ENCODE measurements around the gene PTPRG.
A peak's percentile ranks its signal among the peaks of the same experiment; 100 is the strongest.

PTPRG gene

DNA sequence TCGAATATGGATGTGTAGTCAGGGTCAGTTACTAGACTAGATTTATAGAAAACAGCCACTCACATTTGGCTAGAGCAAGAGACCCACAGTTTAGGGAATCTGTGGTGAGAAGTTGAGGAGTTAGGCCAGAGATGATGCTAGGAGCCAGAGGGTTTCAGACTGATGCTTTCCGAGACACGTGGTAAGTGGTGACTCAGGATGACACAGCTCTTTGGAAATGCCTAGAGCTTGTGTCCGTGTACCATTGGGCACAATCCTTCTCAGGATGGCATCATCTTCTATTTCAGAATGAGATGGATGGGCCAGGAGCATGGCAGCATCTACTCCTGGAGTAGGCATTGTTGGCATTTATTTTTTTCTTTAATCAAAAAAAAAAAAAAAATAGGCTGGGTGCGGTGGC, 28.5 kb downstream of the PTPRG start:
- TF ChIP-seq CTCF (IDR thresholded peaks at IDR 0.05) = no peak
- no peak for DNase-seq (ENCODE audit: low spot score)
- H3K27ac ChIP-seq = no peak overlapping the region
- H3K4me3 ChIP-seq = no peak overlapping the region

GRCh38 chr3:61591300-61591699, 29.9 kb downstream of the PTPRG start:
- TF ChIP-seq CTCF (IDR thresholded peaks at IDR 0.05) = no peak
- no peak for DNase-seq (ENCODE audit: low spot score)
- no peak overlapping the region for H3K4me3 ChIP-seq
- H3K27ac ChIP-seq = no peak overlapping the region

DNA sequence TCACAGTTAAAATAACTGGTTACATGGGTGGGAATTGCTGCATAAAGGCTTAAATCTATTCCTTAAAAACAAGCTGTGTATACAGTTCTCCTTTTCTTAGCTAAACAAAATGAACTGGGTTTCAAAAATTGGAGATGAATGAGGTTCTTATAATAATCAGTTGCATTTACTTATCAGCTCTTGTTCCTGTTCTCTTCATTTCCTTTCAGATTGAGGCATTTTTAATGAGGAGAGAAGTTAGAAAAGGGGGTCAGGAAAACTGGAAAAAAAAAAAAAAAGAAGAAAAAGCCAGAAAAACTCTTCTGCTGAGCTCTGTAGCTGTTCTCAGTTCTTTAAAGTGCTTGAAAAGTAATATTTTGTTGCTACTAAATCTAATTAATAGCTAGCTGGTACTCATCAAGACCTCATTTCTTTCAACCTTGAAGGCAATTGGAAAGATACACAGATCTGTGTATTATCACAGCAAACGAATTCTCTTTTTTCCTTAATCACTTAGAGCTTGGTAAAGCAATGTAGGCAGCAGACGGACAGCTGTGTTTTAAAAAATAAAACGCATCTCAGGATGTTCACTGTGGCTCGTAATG, 32.2 kb downstream of the PTPRG start:
- H3K4me3 ChIP-seq = no peak overlapping the region
- no peak for DNase-seq (ENCODE audit: low spot score)
- peak overlapping the region in 1 of 2 donors; percentile 9 for H3K27ac ChIP-seq
- TF ChIP-seq CTCF (IDR thresholded peaks at IDR 0.05) = no peak

DNA sequence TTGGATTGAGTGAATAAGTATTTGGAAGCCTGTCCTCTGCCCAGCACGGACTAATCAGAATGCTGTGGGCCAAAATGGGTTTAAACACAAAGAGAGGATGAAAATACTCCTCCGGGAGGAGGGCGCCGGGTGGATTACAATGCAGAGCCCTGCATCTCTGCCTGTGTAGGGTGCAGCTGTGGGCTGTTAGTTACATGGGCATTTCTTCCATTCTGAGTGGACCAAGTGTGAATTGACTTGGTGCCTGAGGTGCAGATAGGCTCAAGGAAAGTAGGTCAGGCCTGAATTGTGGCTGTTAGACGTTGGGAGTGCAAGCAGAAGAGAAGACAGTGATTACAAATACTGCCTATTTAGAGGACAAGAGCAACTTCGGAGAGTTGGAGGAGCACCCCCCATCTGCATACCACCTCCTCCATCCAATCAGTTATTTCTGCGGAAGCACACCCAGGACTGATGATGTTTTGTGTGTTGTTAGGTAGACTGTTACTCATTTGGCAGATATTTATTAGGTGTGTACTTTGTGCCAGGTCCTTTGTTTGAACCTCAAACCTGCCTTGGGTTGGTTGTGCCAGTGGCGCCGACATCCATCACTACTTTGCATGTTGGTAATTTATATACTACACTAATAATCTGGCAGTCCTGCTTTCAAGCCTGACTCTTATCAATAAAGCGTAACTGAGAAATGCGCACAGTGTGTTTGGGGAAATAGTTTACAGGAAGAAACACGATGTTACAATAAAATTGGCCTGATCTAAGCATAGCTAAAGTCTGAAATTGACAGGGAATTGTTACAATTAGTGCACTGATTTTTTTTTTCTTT, 33.0 kb downstream of the PTPRG start:
- peak overlapping the region; percentile 17 for H3K4me3 ChIP-seq
- DNase-seq (ENCODE audit: low spot score) = no peak
- no peak for TF ChIP-seq CTCF (IDR thresholded peaks at IDR 0.05)
- H3K27ac ChIP-seq = peak overlapping the region; percentile 9 to 50

GRCh38 chr3:61594964-61595285, 33.6 kb downstream of the PTPRG start:
- H3K27ac ChIP-seq = no peak overlapping the region

GRCh38 chr3:61595288-61595687, 33.9 kb downstream of the PTPRG start:
- H3K27ac ChIP-seq = peak overlapping the region in 1 of 2 donors; percentile 2
- H3K4me3 ChIP-seq = no peak overlapping the region
- no peak for DNase-seq (ENCODE audit: low spot score)
- TF ChIP-seq CTCF (IDR thresholded peaks at IDR 0.05) = no peak

More at GRCh38 chr3:61594964-61595285, 33.6 kb downstream of the PTPRG start:
- DNase-seq (ENCODE audit: low spot score) = no peak
- no peak overlapping the region for H3K4me3 ChIP-seq
- no peak for TF ChIP-seq CTCF (IDR thresholded peaks at IDR 0.05)

- no peak overlapping the region for H3K27ac ChIP-seq
- DNase-seq (ENCODE audit: low spot score) = no peak
Observed at GRCh38 chr3:61595826-61596225, 34.5 kb downstream of the PTPRG start.

More at GRCh38 chr3:61595826-61596225, 34.5 kb downstream of the PTPRG start:
- no peak for TF ChIP-seq CTCF (IDR thresholded peaks at IDR 0.05)
- H3K4me3 ChIP-seq = no peak overlapping the region

Measured in coronary artery (tissue), 2 donors.